CD4-positive, alpha-beta T cell treated with Interleukin-2 at 100 ng/mL for 4 hours (primary cell): Measurements from ENCODE around the gene CALU.

Source experiments
- DNase-seq: peaks from one replicate; pipeline ENCODE4 v3.0.0-alpha.2; 2020; ENCODE audit warnings: low spot score

CALU gene

GRCh38 chr7:128739048-128739962 is at the start of gene CALU:
Gene CALU, plus strand, starts transcription at chr7:128739359. Its CDS starts 9,225 bp downstream, at chr7:128748584.
- peak; percentile 92 for DNase-seq

DNA sequence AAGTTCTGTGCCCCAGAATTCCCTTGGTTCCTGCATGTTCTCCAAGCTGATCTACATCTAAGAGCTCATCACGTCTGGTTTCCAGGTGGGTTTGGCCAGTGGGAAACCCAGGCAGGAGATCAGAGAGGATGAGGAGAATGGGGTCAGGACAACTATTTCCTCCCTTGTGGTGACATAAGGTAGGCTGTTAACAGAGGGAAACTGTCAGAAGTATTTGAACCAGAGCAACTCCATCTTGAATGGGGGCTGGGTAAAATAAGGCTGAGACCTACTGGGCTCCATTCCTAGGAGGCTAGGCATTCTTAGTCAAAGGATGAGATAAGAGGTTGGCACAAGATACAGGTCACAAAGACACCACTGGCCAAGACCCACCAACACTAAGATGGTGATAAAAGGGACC is 47.9 kb upstream of the CALU start:
- no peak for DNase-seq

DNA sequence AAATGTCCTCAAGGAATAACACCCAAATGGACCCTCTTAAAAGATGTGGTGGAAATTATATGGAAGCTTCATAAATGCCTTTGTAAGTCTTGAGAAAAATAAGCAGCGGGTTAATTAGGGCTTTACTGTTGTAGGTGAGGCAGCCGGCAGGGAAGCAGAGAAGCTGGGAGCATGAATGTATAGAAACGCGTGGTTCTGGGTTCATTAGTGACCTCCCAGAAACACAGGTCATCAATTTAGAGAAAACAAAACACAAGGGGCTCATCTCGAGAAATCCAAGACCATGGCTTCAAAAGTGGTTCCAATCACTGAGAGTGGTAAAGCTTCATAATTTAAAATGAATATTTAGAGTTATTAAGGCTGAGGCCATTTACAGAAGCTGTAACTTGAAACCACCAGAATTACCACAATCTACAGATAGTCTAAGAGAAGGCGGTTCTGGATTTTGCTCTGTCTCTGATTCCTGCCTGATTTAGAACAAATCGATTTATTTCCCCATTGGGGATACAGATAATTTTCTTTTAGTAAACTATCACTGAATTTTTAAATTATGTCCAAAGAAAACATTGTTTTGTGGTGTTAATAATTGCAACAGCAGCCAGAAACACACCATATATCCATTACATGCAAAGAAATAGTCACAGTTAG is 46.4 kb upstream of the CALU start:
- no peak for DNase-seq

DNA sequence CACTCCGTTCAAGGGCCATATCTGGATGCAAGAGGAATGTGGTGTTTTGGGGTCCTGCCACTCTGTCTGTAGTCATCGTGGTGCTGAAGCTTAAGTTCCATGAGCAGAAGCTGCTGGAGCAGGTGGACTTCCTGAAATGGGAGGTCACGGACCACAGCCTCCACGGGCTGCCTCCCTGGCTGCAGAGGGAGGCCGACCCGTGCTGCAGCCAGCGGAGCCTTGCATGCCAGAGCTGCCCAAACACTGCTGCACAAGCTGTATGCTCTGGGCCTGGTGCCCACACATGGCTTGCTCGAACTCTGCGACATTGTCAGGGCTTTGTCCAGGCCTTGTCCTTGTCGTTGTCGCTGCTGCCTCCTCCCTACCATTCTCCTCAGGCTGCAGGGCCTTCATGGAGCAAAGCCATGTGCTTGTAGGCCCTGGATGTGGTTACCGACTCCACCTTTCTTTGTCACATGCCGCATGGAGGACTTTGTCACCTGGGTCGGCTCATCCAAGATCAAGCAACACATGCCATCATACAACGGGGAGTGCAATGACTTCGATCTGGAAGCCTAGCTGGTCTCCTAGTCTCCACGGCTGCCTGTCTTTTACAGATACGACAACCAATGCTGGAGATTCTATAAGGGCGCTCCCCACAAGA is 45.7 kb upstream of the CALU start:
- no peak for DNase-seq

GRCh38 chr7:128694738-128695137 is 44.4 kb upstream of the CALU start:
- DNase-seq = no peak

DNA sequence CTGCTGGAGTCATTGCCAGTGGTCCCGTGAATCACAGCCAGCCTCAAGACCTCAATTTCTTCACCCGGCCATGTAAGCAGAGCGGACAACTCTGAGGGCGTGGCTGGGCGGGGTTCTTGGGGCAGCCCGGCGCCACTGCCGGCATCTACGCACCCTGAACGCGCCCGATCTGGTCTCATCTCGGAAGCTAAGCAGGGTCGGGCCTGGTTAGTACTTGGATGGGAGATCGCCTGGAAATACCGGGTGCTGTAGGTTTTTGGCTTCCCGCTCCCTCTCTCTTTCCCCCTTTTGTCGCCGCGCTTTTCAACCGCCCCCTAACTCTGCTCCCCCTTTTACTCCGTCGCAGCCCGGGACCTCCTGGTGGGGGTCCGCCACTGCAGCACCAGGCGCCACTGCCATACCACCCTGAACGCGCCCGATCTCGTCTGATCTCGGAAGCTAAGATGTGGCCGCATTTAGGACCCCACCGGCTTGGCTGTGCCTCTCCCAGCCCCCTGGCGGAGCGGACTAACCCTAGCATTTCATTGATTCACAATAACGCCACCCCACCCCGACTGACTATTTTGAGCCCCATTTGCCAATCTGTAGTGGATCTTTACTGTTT is 41.8 kb upstream of the CALU start:
- peak; percentile 21 for DNase-seq

DNA sequence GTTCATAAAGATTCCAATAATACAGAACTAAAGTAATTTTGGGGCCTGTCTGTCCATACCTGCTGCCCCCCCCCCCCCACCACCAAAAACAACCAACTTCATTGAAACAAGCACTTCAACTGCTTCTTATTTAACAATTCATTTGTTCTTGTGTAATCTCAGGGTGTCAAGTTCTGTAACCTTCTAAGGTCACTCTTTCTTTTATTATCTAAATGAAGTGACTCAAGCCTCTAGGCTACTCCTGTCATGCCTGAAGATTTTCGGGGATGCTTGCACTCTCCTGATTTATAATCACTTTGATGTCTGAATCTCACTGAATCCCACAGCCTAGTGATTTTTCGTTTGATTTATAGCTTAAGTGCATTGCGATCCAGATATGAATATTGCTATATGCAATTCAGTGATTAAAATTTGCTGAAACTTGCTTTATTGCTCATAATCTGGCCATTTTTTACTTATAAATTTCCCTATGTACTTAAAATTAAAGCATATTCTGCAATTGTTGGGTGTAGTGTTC is 39.9 kb upstream of the CALU start:
- no peak for DNase-seq

GRCh38 chr7:128699895-128700294 is 39.3 kb upstream of the CALU start:
- no peak for DNase-seq

DNA sequence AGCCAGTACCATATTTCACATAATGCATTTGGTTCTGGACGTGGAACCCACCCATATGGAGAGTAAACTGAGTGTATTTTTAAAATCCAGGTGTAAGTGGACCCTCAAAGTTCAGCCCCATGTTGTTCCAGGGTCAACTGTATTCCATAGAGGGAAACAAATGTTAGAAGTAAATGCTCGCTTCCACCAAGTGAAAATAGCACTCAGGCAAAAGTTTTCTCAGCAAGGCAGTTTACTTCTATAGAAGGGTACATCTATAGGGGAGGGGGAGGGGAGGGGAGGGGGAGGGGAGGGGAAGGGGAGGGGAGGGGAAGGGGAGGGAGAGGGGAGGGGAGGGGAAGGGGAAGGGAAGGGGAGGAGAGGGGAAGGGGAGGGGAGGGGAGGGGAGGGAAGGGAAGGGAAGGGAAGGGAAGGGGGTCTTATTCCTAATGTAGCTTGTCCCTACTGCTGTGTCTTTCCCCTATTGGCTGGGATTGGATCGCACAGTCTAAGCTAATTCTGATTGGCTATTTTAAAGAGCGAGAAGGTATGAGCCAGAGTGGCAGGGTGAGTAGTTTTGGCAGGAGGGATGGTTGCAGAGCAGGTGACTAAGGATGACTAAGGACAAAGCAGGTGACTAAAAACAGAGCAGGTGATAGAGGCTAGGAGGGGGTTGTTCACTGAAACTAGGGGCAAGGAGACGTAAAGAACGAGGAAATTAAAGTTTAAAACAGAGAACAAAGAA is 37.9 kb upstream of the CALU start:
- no peak for DNase-seq

DNA sequence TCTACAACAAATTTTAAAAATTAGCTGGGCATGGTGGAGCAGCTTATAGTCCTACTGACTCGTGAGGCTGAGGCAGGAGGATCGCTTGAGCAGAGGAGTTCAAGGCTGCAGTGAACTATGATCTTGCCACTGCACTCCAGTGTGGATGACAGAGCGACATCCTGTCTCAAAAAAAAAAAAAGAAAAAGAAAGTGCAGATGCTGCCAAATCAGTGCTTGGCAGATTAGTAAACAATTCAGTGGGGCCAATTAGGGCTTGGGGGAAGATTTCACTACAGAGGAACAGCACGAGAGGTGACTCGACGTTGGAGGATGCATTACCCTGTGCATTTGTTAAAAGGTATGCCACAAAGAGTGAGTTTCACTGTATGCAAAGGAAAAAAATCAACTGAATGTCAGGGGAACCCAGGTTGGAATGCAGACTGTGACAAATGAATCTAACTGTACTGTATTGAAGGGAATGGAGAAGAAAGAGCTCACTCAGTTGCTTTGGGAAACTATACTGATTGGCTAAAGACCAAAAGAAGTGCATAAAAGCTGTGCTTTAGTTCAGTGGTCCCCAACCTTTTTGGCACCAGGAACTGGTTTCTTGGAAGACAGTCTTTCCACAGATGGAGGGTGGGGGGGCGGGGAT is 35.4 kb upstream of the CALU start:
- DNase-seq = no peak

DNA sequence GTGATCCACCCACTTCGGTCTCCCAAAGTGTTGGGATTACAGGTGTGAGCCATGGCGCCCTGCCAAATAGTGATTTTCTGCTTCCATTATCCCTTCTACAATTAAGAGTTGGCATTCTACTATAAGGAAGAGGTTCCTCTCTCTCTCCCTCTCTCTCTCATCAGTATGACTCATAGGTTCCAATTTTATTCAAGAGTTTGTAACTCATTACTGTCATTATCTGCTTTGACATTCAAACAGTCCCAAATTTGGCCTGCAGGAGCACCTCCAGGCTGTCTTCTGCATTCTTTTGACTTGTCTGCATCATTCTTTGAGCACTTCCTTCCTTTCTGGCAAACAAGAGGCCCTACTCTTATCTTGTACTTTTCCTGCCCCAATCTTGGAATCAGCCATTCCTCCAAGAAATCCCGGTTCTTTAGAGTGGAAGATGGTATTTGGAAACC is 33.2 kb upstream of the CALU start:
- DNase-seq = no peak

DNA sequence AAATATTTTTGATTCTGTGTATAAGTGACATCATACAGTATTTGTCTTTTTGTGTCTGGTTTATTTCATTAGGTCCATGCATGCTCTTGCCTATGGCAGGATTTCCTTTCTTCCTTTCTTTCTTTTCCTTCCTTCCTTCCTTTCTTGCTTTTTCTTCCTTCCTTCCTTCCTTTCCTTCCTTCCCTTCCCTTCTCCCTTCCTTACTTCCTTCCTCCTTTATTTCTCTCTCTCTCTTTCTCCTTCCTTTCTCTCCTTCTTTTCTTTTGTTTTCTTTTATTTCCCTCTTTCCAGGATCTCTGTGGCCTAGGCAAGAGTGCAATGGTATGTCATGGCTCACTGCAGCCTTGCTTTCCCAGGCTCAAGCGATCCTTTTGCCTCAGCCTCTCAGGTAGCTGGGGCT is 31.4 kb upstream of the CALU start:
- no peak for DNase-seq

DNA sequence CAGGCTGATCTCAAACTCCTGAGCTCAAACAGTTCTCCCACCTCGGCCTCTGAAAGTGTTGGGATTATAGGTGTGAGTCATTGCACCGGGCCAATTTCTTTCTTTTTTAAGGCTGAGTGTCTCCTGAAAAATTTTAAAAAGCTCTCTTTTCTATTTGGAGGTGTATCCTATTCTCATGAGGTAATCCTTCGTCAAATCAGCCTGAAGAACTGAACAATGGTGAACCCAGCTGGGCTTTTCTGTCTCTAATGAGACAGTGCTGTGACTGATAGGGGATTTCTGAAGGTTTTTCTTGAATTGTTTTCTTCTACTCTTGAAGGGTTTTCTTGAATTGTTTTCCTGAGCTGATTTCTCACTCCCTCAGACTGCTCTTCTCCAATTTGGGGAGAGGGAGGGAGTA is 30.9 kb upstream of the CALU start:
- DNase-seq = no peak

GRCh38 chr7:128708824-128709223 is 30.3 kb upstream of the CALU start:
- no peak for DNase-seq

- no peak for DNase-seq
Observed at GRCh38 chr7:128710481-128710880, 28.7 kb upstream of the CALU start.

GRCh38 chr7:128713794-128714193 is 25.4 kb upstream of the CALU start:
- DNase-seq = no peak

- no peak for DNase-seq
Observed at GRCh38 chr7:128714701-128715495, 24.3 kb upstream of the CALU start.

DNA sequence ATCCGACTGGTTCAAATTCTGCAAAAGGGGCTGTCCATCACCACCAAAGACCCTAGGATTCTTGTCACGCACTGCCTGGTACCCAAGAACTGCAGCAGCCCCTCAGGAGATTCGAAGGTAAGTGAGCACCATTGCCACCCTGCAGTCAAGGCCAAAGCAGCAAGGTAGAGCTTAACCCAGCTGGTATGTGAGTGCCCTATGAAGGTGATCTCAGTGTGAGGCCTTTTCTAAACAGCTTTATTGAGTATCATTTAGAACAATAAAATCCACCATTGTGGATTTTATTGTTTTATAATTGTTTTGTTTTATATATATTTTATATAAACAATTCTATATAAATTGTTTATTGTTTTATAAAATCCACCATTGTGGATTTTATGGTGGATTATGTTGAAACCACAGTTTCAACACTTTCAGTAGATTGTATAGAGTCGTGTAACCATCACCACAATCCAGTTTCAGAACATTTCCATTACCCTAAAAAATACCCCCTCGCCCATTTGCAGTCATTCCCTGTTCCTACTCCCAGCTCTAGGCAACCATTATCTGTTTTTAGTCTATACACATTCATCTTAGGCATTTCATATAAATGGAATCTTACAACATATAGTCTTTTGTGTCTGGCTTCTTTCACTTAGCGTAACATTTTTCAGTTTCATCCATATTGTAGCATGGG is 20.1 kb upstream of the CALU start:
- DNase-seq = no peak

- no peak for DNase-seq
Observed at GRCh38 chr7:128721376-128721775, 17.8 kb upstream of the CALU start.

GRCh38 chr7:128724743-128725142 is 14.4 kb upstream of the CALU start:
- DNase-seq = no peak
